Activated CD8-positive, alpha-beta memory T cell treated with anti-CD3 and anti-CD28 coated beads for 4 hours (primary cell): ENCODE data around the gene NQO2.
A peak's percentile ranks its signal among the peaks of the same experiment; 100 is the strongest.
"Not testable (repeated sequence)": the region's sequence is repeated elsewhere in the genome, so short reads cannot be mapped to it uniquely, and the experiment has no call there.

Experiments
- DNase-seq, 2 donors: peaks; one replicate each; pipeline ENCODE4 v3.0.0-alpha.2; 2020; ENCODE audit warnings: low read depth in 2 of 2

Gene NQO2

GRCh38 chr6:3013901-3014674 lies 14.4 kb downstream of the NQO2 start:
- DNase-seq: no peak

GRCh38 chr6:3014675-3015066 lies 15.0 kb downstream of the NQO2 start:
- no peak for DNase-seq

- DNase-seq: no peak
These were observed 15.4 kb downstream of the NQO2 start for GRCh38 chr6:3015144-3015543.

- DNase-seq: no peak
These were observed 17.0 kb downstream of the NQO2 start for GRCh38 chr6:3016473-3017280.

- DNase-seq: no peak
These were observed 17.6 kb downstream of the NQO2 start for GRCh38 chr6:3017304-3017703.

GRCh38 chr6:3019065-3019464 lies 19.4 kb downstream of the NQO2 start:
- no peak for DNase-seq

GRCh38 chr6:3019749-3020320 lies 20.1 kb downstream of the NQO2 start:
- no peak for DNase-seq

- DNase-seq: not testable (repeated sequence)
These were observed 21.4 kb downstream of the NQO2 start for GRCh38 chr6:3020976-3021598.

- DNase-seq: no peak
These were observed 23.3 kb downstream of the NQO2 start for GRCh38 chr6:3022765-3023662.

GRCh38 chr6:3023663-3024483 lies 24.2 kb downstream of the NQO2 start:
- peak; percentile 82 to 85 for DNase-seq

- DNase-seq: peak in 1 of 2 donors; percentile 7
These were observed 27.3 kb downstream of the NQO2 start for GRCh38 chr6:3026791-3027626.

- not testable (repeated sequence) for DNase-seq
These were observed 28.5 kb downstream of the NQO2 start for GRCh38 chr6:3028156-3028555.

- DNase-seq: no peak
These were observed 32.4 kb downstream of the NQO2 start for GRCh38 chr6:3031857-3032640.

GRCh38 chr6:3032986-3033385 lies 33.3 kb downstream of the NQO2 start:
- no peak for DNase-seq

- no peak for DNase-seq
These were observed 34.0 kb downstream of the NQO2 start for GRCh38 chr6:3033652-3034051.

- no peak for DNase-seq
These were observed 35.7 kb downstream of the NQO2 start for GRCh38 chr6:3035397-3035796.

GRCh38 chr6:3036861-3037637 lies 37.4 kb downstream of the NQO2 start:
- DNase-seq: no peak
